CD4-positive, alpha-beta memory T cell (primary cell): Measurements from ENCODE around the gene FAM168A. TPM values are rescaled to one million over a fixed set of nuclear protein-coding genes. Genes with fewer than 3 reads are reported as not detected.

ENCODE experiments used
- CTCF ChIA-PET: fragments of 350-600 bp; sonication (Branson Sonifier 250); formaldehyde crosslinking; loops from one replicate; lab custom pipeline; 2021; ENCODE audit warnings: inconsistent platforms; ENCODE audit not compliant: partially characterized antibody; lab: Charles Lee
- POLR2A ChIA-PET: fragments of 350-600 bp; sonication (Branson Sonifier 250); formaldehyde crosslinking; loops from one replicate; lab custom pipeline; 2021; ENCODE audit not compliant: partially characterized antibody; lab: Charles Lee
- DNase-seq, 5 donors: peaks; one replicate each; pipeline versions ENCODE4 v3.0.0 to v3.0.0-alpha.2; 2020 to 2022; ENCODE audit warnings: mixed read lengths in 1 of 5
- H3K27ac ChIP-seq: one replicate; pipeline ENCODE4 v1.7.0; 2013; ENCODE audit warnings: low read depth, low read length
- H3K27me3 ChIP-seq: 2 replicates; pipeline ENCODE4 v1.7.0; 2013; ENCODE audit warnings: mild to moderate bottlenecking, low read length, moderate library complexity; ENCODE audit not compliant: insufficient read depth
- H3K36me3 ChIP-seq: 2 replicates; pipeline ENCODE4 v1.7.0; 2013; ENCODE audit warnings: mild to moderate bottlenecking, low read length, moderate library complexity; ENCODE audit not compliant: insufficient read depth
- H3K4me1 ChIP-seq: 2 replicates; pipeline ENCODE4 v1.7.0; 2013; ENCODE audit warnings: mild to moderate bottlenecking, low read length, moderate library complexity; ENCODE audit not compliant: insufficient read depth
- H3K4me3 ChIP-seq, 2 donors: one replicate each; pipeline ENCODE4 v1.7.0; 2013; ENCODE audit warnings: low read length in 2 of 2, mild to moderate bottlenecking in 1 of 2
- H3K9me3 ChIP-seq, 2 donors: one replicate each; pipeline ENCODE4 v1.7.0; 2013; ENCODE audit warnings: low read length in 2 of 2, control low read depth in 1 of 2; ENCODE audit not compliant: control insufficient read depth in 1 of 2
- H3K27ac Mint-ChIP-seq, 7 donors: one replicate each; pipeline ENCODE4 v1.8.0; 2020 to 2021; ENCODE audit warnings: mixed read lengths in 7 of 7, mild to moderate bottlenecking in 6 of 7, inconsistent platforms in 3 of 7, moderate library complexity in 3 of 7
- H3K27me3 Mint-ChIP-seq, 2 donors: one replicate each; pipeline ENCODE4 v1.8.0; 2020 to 2021; ENCODE audit warnings: mixed read lengths in 2 of 2
- H3K36me3 Mint-ChIP-seq, 2 donors: one replicate each; pipeline ENCODE4 v1.8.0; 2020 to 2021; ENCODE audit warnings: mixed read lengths in 2 of 2, inconsistent platforms in 1 of 2, mild to moderate bottlenecking in 1 of 2
- H3K4me1 Mint-ChIP-seq, 4 donors: one replicate each; pipeline ENCODE4 v1.8.0; 2020 to 2021; ENCODE audit warnings: mixed read lengths in 4 of 4, mild to moderate bottlenecking in 1 of 4
- H3K4me3 Mint-ChIP-seq, 8 donors: one replicate each; pipeline ENCODE4 v1.8.0; 2020 to 2021; ENCODE audit warnings: mixed read lengths in 8 of 8, mild to moderate bottlenecking in 7 of 8, moderate library complexity in 6 of 8, inconsistent platforms in 3 of 8
- H3K9me3 Mint-ChIP-seq, 8 donors: one replicate each; pipeline ENCODE4 v1.8.0; 2020 to 2021; ENCODE audit warnings: mixed read lengths in 8 of 8, mild to moderate bottlenecking in 5 of 8, inconsistent platforms in 3 of 8, moderate library complexity in 1 of 8
- intact Hi-C: fragments of 100-400 bp; cut with micrococcal nuclease; formaldehyde crosslinking; loops from one replicate; pipeline ENCODE4 v1.15.1; 2023
- polyA plus RNA-seq, 2 donors: library from polyadenylated mRNA; unstranded; fragments of 300-500 nt; fragmentation: Illumina TruSeq; gene quantifications; one replicate each; pipeline ENCODE4 v1.2.3, GENCODE V29; 2021
- total RNA-seq, 2 experiments: library from RNA; stranded (reverse); gene quantifications; one replicate each; pipeline ENCODE4 v1.2.3, GENCODE V29; 2021

The FAM168A gene
- total and polyA plus RNA-seq, 4 experiments from 2014 or later, result 0.61 to 22.7 (median 12.7) TPM

DNA sequence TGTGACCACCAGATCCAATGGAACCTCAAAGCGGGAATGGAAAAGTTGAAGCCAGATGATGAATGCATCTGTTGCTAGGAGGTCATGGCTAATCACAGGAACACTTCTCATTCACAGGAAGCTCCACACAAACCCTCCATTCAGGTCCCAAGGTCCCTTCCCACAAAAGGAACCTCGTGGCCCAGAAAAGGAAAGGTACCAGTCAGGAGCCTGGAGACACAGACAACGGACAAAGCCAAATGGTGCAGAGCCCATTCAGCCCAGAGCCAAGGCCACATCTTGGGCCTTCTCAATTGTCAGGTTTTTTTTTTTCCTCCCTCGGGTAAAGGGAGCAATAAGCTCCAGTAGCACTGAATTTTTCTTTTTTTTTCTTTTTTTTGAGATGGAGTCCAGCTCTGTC lies 87.0 kb downstream of the FAM168A start:
- intact Hi-C loops, result no loop called here
- peaks cover 0 to 4% (median 0%) of the 10 kb centered on the region in 8 donors for H3K9me3 Mint-ChIP-seq
- CTCF ChIA-PET, result no interaction called here
- Histone ChIP-seq H3K4me1 (no peaks in the 10 kb centered on the region), H3K27me3 (no peaks in the 10 kb centered on the region), H3K4me3 (no peak overlapping the region), H3K36me3 (no peaks in the 10 kb centered on the region), H3K9me3 (no peaks in the 10 kb centered on the region), H3K27ac (no peak overlapping the region)
- no peak overlapping the region for H3K27ac Mint-ChIP-seq
- POLR2A ChIA-PET, result interaction anchor here (0.6 kb wide), 1 partner anchor 53 kb away, joined by 3 read pairs; no protein-coding TSS in a partner anchor
- H3K4me3 Mint-ChIP-seq, result no peak overlapping the region
- peaks cover 0 to 7% (median 2%) of the 10 kb centered on the region in 4 donors for H3K4me1 Mint-ChIP-seq
- DNase-seq, result no peak
- no peaks in the 10 kb centered on the region for H3K27me3 Mint-ChIP-seq
- peaks cover under 1 to 12% of the 10 kb centered on the region in 2 donors for H3K36me3 Mint-ChIP-seq

DNA sequence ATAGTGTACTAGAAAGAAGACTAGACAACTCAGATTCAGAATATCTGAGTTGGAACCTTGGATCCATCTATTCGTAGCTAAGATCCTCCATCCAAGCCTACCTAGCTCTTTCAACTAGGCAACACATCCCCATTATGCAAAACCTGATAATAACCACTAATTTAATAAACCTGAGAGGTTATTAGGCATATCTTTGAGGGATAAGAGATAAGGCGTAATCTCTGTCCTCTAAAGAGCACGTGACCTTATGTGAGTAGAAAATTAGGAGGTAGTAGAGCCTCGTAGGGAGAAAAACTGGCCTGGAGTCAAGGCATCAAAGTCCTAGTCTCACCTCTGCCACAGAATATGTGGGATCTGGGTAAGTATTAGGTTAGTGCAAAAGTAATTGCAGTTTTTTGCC lies 87.8 kb downstream of the FAM168A start:
- Histone ChIP-seq H3K27me3 (no peaks in the 10 kb centered on the region), H3K4me3 (no peak overlapping the region), H3K27ac (no peak overlapping the region), H3K9me3 (no peaks in the 10 kb centered on the region), H3K36me3 (no peaks in the 10 kb centered on the region), H3K4me1 (no peaks in the 10 kb centered on the region)
- peaks cover 0 to 9% (median 3%) of the 10 kb centered on the region in 4 donors for H3K4me1 Mint-ChIP-seq
- H3K27me3 Mint-ChIP-seq, result no peaks in the 10 kb centered on the region
- no peak overlapping the region for H3K4me3 Mint-ChIP-seq
- H3K27ac Mint-ChIP-seq, result peak overlapping the region in 1 of 7 donors; percentile 40
- H3K9me3 Mint-ChIP-seq, result peaks cover 0 to 4% (median 0%) of the 10 kb centered on the region in 8 donors
- DNase-seq, result no peak
- ChIA-PET POLR2A (no interaction called here), CTCF (no interaction called here)
- intact Hi-C loops, result no loop called here
- peaks cover 1 to 16% of the 10 kb centered on the region in 2 donors for H3K36me3 Mint-ChIP-seq

DNA sequence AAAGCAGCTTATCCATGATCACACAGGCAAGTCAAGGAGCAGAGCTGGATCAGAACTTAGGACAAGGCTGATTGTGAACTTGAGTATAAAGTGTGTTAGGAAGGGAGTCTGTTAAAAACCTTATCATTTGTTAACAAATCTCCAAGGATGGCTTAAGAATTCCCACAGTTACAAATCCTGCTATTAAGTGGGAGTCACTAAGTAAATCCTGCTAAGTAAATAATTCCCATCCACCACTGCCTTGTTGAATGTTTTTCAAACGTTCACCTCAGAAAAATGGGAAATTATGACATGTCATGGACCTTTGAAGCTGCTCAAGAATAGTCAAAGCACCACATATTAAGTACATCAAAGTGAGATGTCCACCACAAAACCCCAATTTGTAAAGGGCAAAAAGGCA lies 88.7 kb downstream of the FAM168A start:
- no peaks in the 10 kb centered on the region for H3K27me3 Mint-ChIP-seq
- Histone ChIP-seq H3K4me3 (no peak overlapping the region), H3K27me3 (no peaks in the 10 kb centered on the region), H3K36me3 (no peaks in the 10 kb centered on the region), H3K4me1 (no peaks in the 10 kb centered on the region), H3K9me3 (no peaks in the 10 kb centered on the region), H3K27ac (no peak overlapping the region)
- no peak overlapping the region for H3K27ac Mint-ChIP-seq
- intact Hi-C loops, result no loop called here
- CTCF ChIA-PET, result no interaction called here
- peaks cover under 1 to 10% (median 2%) of the 10 kb centered on the region in 8 donors for H3K9me3 Mint-ChIP-seq
- H3K36me3 Mint-ChIP-seq, result peaks cover 6 to 16% of the 10 kb centered on the region in 2 donors
- POLR2A ChIA-PET, result no interaction called here
- DNase-seq, result no peak
- H3K4me1 Mint-ChIP-seq, result peaks cover 0 to 9% (median 3%) of the 10 kb centered on the region in 4 donors
- no peak overlapping the region for H3K4me3 Mint-ChIP-seq

DNA sequence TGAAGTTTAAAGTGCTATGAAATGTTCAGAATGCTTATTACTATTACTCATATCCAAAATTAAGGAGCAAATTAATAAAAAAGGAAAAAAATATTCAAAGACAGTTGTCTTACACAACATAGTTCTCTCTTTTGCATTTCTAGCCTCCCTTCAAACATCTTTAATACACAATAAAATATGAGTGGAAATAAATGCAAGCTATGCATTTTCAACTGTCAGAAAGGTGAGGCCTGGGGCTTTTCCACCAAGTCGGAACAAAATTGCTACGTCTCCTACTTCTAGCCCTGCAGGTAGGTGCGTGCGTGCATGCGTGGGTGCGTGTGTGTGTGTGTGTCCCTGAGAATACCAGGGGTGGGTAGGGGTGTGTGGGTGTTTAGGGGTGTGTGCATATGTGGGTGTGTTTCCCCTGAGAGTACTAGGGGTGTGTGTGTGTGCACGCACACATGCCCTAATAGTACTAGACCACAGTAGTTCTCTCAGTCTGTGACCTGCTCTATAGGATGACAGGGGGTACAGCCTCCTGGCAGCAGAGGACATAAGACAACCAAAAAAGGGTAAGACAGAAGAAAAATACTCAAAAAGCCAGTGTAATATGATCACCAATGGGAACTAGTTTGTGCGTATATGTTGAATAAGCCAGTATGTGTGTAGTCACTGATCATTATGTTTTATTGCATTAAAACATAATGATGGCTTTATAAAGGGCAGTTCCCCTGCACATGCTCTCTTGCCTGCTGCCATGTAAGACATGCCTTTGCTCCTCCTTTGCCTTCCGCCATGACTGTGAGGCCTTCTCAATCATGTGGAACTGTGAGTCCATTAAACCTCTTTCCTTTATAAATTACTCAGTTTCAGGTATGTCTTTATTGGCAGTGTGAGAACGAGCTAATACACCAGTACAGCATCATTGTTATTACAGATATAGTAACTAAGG lies 89.4 kb downstream of the FAM168A start:
- Histone ChIP-seq H3K27me3 (no peaks in the 10 kb centered on the region), H3K4me1 (no peaks in the 10 kb centered on the region), H3K36me3 (no peaks in the 10 kb centered on the region), H3K9me3 (no peaks in the 10 kb centered on the region), H3K4me3 (no peak overlapping the region), H3K27ac (no peak overlapping the region)
- CTCF ChIA-PET, result no interaction called here
- H3K4me3 Mint-ChIP-seq, result no peak overlapping the region
- peaks cover 3 to 17% (median 6%) of the 10 kb centered on the region in 8 donors for H3K9me3 Mint-ChIP-seq
- intact Hi-C loops, result no loop called here
- peaks cover 0 to 9% (median 4%) of the 10 kb centered on the region in 4 donors for H3K4me1 Mint-ChIP-seq
- peaks cover 11 to 23% of the 10 kb centered on the region in 2 donors for H3K36me3 Mint-ChIP-seq
- POLR2A ChIA-PET, result no interaction called here
- H3K27ac Mint-ChIP-seq, result no peak overlapping the region
- DNase-seq, result no peak
- H3K27me3 Mint-ChIP-seq, result no peaks in the 10 kb centered on the region

DNA sequence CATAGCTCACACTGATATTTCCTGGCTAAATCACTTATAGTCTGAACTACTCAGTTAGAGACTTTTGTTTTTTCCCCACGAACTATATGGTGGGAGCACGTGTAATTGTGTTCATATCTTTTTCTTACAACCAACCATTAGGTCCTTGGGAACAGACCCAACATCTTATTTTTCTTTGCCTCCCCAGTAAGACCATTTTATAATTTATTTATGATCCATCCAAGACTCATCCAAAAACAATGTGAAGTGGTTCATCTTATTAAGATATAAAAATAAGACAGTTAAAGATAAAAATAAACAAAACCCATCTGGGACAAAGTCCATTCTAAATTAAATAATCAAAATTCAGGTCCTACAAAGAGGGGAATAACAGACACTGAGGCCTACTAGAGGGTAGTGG lies 90.8 kb downstream of the FAM168A start:
- intact Hi-C loops, result no loop called here
- DNase-seq, result no peak
- CTCF ChIA-PET, result no interaction called here
- no peaks in the 10 kb centered on the region for H3K9me3 ChIP-seq
- Mint-ChIP-seq H3K4me3 (no peak overlapping the region), H3K27me3 (no peaks in the 10 kb centered on the region), H3K36me3 (peaks cover 13 to 28% of the 10 kb centered on the region in 2 donors), H3K9me3 (peaks cover 3 to 17% (median 10%) of the 10 kb centered on the region in 8 donors), H3K4me1 (peaks cover 0 to 15% (median 12%) of the 10 kb centered on the region in 4 donors), H3K27ac (no peak overlapping the region)
- no peaks in the 10 kb centered on the region for H3K27me3 ChIP-seq
- POLR2A ChIA-PET, result no interaction called here
- H3K4me1 ChIP-seq, result no peaks in the 10 kb centered on the region
- no peak overlapping the region for H3K4me3 ChIP-seq
- H3K36me3 ChIP-seq, result no peaks in the 10 kb centered on the region
- no peak overlapping the region for H3K27ac ChIP-seq

DNA sequence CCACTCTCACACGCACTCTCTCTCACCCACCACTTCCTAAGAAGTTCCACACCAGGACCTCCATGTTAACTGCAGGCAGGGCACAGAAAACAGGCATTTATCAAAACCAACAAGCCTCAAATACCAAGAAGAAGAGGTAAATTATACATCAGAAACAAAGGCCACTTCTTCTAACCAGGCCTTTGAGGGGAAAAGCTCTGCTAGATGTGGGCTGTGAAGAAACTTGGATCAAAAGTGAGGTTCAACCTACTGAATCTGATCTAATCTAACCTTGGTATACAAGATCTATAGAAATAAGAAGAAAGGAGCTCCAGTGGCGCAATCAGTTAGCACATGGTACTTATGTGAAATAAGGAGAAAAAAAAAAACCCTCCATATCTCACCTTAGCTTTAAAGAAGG lies 91.9 kb downstream of the FAM168A start:
- intact Hi-C loops, result no loop called here
- Histone ChIP-seq H3K4me3 (no peak overlapping the region), H3K36me3 (no peaks in the 10 kb centered on the region), H3K27me3 (no peaks in the 10 kb centered on the region), H3K27ac (no peak overlapping the region), H3K9me3 (no peaks in the 10 kb centered on the region), H3K4me1 (no peaks in the 10 kb centered on the region)
- CTCF ChIA-PET, result interaction anchor here (0.7 kb wide), 1 partner anchor 28 kb away, joined by 3 read pairs; no protein-coding TSS in a partner anchor
- Mint-ChIP-seq H3K27ac (no peak overlapping the region), H3K9me3 (peaks cover 3 to 17% (median 10%) of the 10 kb centered on the region in 8 donors), H3K36me3 (peaks cover 13 to 30% of the 10 kb centered on the region in 2 donors), H3K27me3 (no peaks in the 10 kb centered on the region), H3K4me3 (no peak overlapping the region), H3K4me1 (peaks cover 6 to 25% (median 19%) of the 10 kb centered on the region in 4 donors)
- POLR2A ChIA-PET, result no interaction called here
- no peak for DNase-seq

DNA sequence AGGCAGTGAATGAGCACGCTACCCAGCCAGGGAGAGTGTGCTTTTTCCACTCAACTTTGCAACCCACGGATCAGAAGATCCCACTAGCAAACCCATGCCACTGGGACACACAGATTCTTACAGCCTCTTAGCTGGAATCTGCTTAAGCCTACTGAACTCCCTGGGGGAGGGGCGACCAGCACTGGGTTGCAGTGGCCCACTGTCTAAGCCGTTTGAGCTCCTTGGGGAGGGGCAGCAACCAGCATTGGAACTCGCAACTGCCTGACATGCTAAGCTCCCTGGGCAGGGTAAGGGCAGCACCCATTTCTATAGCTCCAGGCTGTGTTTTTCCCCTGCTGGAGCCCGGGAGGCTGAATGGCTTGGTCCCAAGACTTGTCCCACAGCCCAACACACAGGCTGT lies 99.6 kb downstream of the FAM168A start:
- no peak overlapping the region for H3K27ac Mint-ChIP-seq
- intact Hi-C loops, result no loop called here
- H3K4me1 Mint-ChIP-seq, result peaks cover 22 to 37% (median 24%) of the 10 kb centered on the region in 4 donors
- no peak overlapping the region for H3K27ac ChIP-seq
- CTCF ChIA-PET, result no interaction called here
- H3K4me1 ChIP-seq, result no peaks in the 10 kb centered on the region
- no peaks in the 10 kb centered on the region for H3K27me3 ChIP-seq
- H3K4me3 ChIP-seq, result no peak overlapping the region
- H3K36me3 Mint-ChIP-seq, result peaks cover 7 to 29% of the 10 kb centered on the region in 2 donors
- H3K27me3 Mint-ChIP-seq, result no peaks in the 10 kb centered on the region
- no peaks in the 10 kb centered on the region for H3K36me3 ChIP-seq
- no peak for DNase-seq
- no peaks in the 10 kb centered on the region for H3K9me3 ChIP-seq
- peaks cover 0 to 6% (median 0%) of the 10 kb centered on the region in 8 donors for H3K9me3 Mint-ChIP-seq
- POLR2A ChIA-PET, result no interaction called here
- H3K4me3 Mint-ChIP-seq, result no peak overlapping the region
